Measurements from ENCODE around the gene ZNF277.

DNA sequence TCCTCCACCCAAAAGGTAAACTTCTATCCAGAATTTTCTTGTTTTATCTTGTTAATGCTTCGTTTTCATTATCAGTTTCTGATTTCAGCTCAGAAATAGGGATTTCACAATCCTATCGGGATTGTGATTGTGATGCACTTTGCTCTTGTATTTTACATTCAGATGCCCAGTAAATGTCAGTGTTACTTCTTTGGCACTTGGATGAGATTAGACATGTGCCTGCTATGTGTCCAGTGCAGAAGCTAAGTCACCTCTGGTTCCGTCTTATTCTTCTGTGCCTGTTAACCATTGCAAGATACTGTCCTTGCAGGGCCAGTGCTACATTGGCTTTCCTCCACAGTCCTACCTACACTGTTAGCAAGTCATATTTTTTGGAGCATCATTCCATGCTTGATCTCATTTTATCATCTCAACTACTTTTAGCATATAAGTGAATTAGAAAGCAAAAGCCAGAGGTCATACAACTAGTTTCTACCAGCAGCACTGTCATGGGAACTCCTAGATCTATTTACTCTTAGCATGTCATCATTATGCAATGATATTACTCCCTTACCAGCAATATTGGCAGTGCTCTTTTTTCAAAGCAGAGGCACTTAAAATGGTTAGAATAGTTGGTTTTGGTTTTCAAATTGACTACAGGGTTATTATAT is 26.7 kb downstream of the ZNF277 start:
- TF ChIP-seq, protein P1, sequence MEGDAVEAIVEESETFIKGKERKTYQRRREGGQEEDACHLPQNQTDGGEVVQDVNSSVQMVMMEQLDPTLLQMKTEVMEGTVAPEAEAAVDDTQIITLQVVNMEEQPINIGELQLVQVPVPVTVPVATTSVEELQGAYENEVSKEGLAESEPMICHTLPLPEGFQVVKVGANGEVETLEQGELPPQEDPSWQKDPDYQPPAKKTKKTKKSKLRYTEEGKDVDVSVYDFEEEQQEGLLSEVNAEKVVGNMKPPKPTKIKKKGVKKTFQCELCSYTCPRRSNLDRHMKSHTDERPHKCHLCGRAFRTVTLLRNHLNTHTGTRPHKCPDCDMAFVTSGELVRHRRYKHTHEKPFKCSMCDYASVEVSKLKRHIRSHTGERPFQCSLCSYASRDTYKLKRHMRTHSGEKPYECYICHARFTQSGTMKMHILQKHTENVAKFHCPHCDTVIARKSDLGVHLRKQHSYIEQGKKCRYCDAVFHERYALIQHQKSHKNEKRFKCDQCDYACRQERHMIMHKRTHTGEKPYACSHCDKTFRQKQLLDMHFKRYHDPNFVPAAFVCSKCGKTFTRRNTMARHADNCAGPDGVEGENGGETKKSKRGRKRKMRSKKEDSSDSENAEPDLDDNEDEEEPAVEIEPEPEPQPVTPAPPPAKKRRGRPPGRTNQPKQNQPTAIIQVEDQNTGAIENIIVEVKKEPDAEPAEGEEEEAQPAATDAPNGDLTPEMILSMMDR (optimal IDR thresholded peaks at IDR 0.05 in 1 of 3, IDR thresholded peaks at IDR 0.05 in 1 of 3, conservative IDR thresholded peaks at IDR 0.05 in 1 of 3; ENCODE audit: extremely low read depth in 1 of 3, insufficient read depth in 2 of 3, low read length in 3 of 3), result no peak
- no peak for TF ChIP-seq EZH2 (IDR thresholded peaks at IDR 0.05; ENCODE audit: low read length)
